CD14-positive monocyte (primary cell): ENCODE results near the gene NT5C1A. TPM values are rescaled to one million over a fixed set of nuclear protein-coding genes. Genes with fewer than 3 reads are reported as not detected.

Experiments
- DNase-seq, 3 donors: peaks; one replicate each; pipeline ENCODE4 v3.0.0-alpha.2; 2011 to 2022
- H2AFZ ChIP-seq: 2 replicates; pipeline ENCODE4 v1.6.0; 2012; ENCODE audit warnings: mild to moderate bottlenecking, low read depth, low read length, inconsistent platforms; ENCODE audit not compliant: insufficient read depth, poor library complexity, severe bottlenecking
- H3K27ac ChIP-seq, 2 donors: 1 replicate in 1 of 2; 2 replicates in 1 of 2; pipeline ENCODE4 v1.5.1; 2012 to 2013; ENCODE audit warnings: low read length in 2 of 2, control low read depth in 1 of 2, inconsistent platforms in 1 of 2, low read depth in 1 of 2, mild to moderate bottlenecking in 1 of 2
- H3K27me3 ChIP-seq, 2 donors: one replicate each; pipeline versions ENCODE4 v1.6.0 to v1.6.1; 2011 to 2013; ENCODE audit warnings: low read length in 2 of 2; ENCODE audit not compliant: control insufficient read depth in 2 of 2, insufficient read depth in 2 of 2
- H3K36me3 ChIP-seq, 2 donors: replicated peaks in 1 of 2; 1 replicate in 1 of 2; 2 replicates in 1 of 2; pipeline versions ENCODE4 v1.5.1 to v1.6.1; 2012 to 2013; ENCODE audit warnings: low read length in 2 of 2, control low read depth in 1 of 2, inconsistent platforms in 1 of 2, mild to moderate bottlenecking in 1 of 2; ENCODE audit not compliant: insufficient read depth in 2 of 2, control insufficient read depth in 1 of 2
- H3K4me1 ChIP-seq, 2 donors: 1 replicate in 1 of 2; 2 replicates in 1 of 2; pipeline versions ENCODE4 v1.5.1 to v1.6.1; 2012 to 2013; ENCODE audit warnings: low read length in 2 of 2, control low read depth in 1 of 2, inconsistent platforms in 1 of 2, mild to moderate bottlenecking in 1 of 2, moderate library complexity in 1 of 2; ENCODE audit not compliant: insufficient read depth in 2 of 2, control insufficient read depth in 1 of 2
- H3K4me2 ChIP-seq: replicated peaks from 2 replicates; pipeline ENCODE3; 2012; ENCODE audit warnings: low read length, moderate library complexity, mild to moderate bottlenecking; ENCODE audit not compliant: poor library complexity, severe bottlenecking; ENCODE audit errors: extremely low read depth
- H3K4me3 ChIP-seq, 3 experiments: fragments of 200-600 bp in 1 of 3; sonication (generic) in 1 of 3; replicated peaks in 1 of 3; 1 replicate in 2 of 3; 2 replicates in 1 of 3; pipeline ENCODE4 v1.5.1; 2011 to 2013; ENCODE audit warnings: low read length in 3 of 3, mild to moderate bottlenecking in 3 of 3, control low read depth in 2 of 3, low read depth in 2 of 3, inconsistent platforms in 1 of 3, moderate library complexity in 1 of 3
- H3K79me2 ChIP-seq: 2 replicates; pipeline ENCODE4 v1.6.0; 2012; ENCODE audit warnings: mild to moderate bottlenecking, control low read depth, inconsistent platforms, low read length, moderate library complexity; ENCODE audit not compliant: insufficient read depth
- H3K9ac ChIP-seq: 2 replicates; pipeline ENCODE4 v1.6.0; 2017; ENCODE audit warnings: low read length, mild to moderate bottlenecking; ENCODE audit not compliant: insufficient read depth, poor library complexity, severe bottlenecking
- H3K9me3 ChIP-seq, 2 donors: replicated peaks in 1 of 2; 1 replicate in 1 of 2; 2 replicates in 1 of 2; pipeline versions ENCODE4 v1.5.1 to v1.6.1; 2012 to 2013; ENCODE audit warnings: low read length in 2 of 2, control low read depth in 1 of 2; ENCODE audit not compliant: control insufficient read depth in 1 of 2, insufficient read depth in 1 of 2
- H4K20me1 ChIP-seq: 2 replicates; pipeline ENCODE4 v1.6.0; 2012; ENCODE audit warnings: mild to moderate bottlenecking, low read length, control low read depth, moderate library complexity; ENCODE audit not compliant: insufficient read depth
- H3K27ac Mint-ChIP-seq, 7 donors: one replicate each; pipeline ENCODE4 v1.8.0; 2020; ENCODE audit warnings: mild to moderate bottlenecking in 7 of 7, mixed read lengths in 7 of 7, moderate library complexity in 6 of 7, inconsistent platforms in 2 of 7
- H3K27me3 Mint-ChIP-seq, 3 donors: one replicate each; pipeline ENCODE4 v1.8.0; 2021 to 2022; ENCODE audit warnings: low read depth in 3 of 3, mild to moderate bottlenecking in 3 of 3, mixed read lengths in 3 of 3, moderate library complexity in 3 of 3, inconsistent platforms in 1 of 3
- H3K36me3 Mint-ChIP-seq, 2 donors: one replicate each; pipeline ENCODE4 v1.8.0; 2020; ENCODE audit warnings: mixed read lengths in 2 of 2, inconsistent platforms in 1 of 2, mild to moderate bottlenecking in 1 of 2
- H3K4me1 Mint-ChIP-seq: one replicate; pipeline ENCODE4 v1.8.0; 2020; ENCODE audit warnings: mild to moderate bottlenecking, mixed read lengths
- H3K4me3 Mint-ChIP-seq, 2 donors: one replicate each; pipeline ENCODE4 v1.8.0; 2020; ENCODE audit warnings: mild to moderate bottlenecking in 2 of 2, mixed read lengths in 2 of 2, moderate library complexity in 1 of 2
- H3K9me3 Mint-ChIP-seq, 7 donors: one replicate each; pipeline ENCODE4 v1.8.0; 2020 to 2022; ENCODE audit warnings: mixed read lengths in 7 of 7, mild to moderate bottlenecking in 6 of 7, moderate library complexity in 6 of 7, inconsistent platforms in 2 of 7
- CTCF ChIP-seq: fragments of 200-600 bp; IDR thresholded peaks from one replicate; pipeline ENCODE4 v1.8.0; 2022; ENCODE audit warnings: antibody characterized with exemption, mild to moderate bottlenecking
- WGBS: methylation state at CpG from one replicate; pipeline ENCODE4 v1.1.5; 2013; ENCODE audit warnings: missing lambda C conversion rate; ENCODE audit not compliant: insufficient coverage; 5-methylcytosine and 5-hydroxymethylcytosine counted together
- intact Hi-C, 2 donors: fragments of 100-400 bp; cut with micrococcal nuclease; formaldehyde crosslinking; loops; one replicate each; pipeline versions ENCODE4 v1.15.0 to v1.15.1; 2023
- polyA plus RNA-seq, 3 donors: library from polyadenylated mRNA; depleted of rRNA in 1 of 3; unstranded in 2 of 3; stranded (reverse) in 1 of 3; fragments of 300-500 nt in 2 of 3; fragments of >200 nt in 1 of 3; fragmentation: Illumina TruSeq in 2 of 3; gene quantifications; 1 replicate in 2 of 3; 2 replicates in 1 of 3; pipeline ENCODE4 v1.2.3, GENCODE V29; 2012 to 2021

NT5C1A gene
- polyA plus RNA-seq, 3 donors = not detected

- peaks cover 0 to 1% of the 10 kb centered on the region in 2 donors for H3K36me3 Mint-ChIP-seq
- Histone ChIP-seq H3K9me3 (peaks cover 0 to 22% of the 10 kb centered on the region in 2 donors), H2AFZ (no peak overlapping the region), H3K27ac (no peak overlapping the region), H3K79me2 (no peaks in the 10 kb centered on the region), H3K36me3 (no peaks in the 10 kb centered on the region), H3K9ac (no peak overlapping the region), H4K20me1 (no peaks in the 10 kb centered on the region), H3K4me2 (no peak overlapping the region), H3K4me3 (no peak overlapping the region), H3K4me1 (peaks cover 17 to 20% of the 10 kb centered on the region in 2 donors), H3K27me3 (peaks cover 44 to 77% of the 10 kb centered on the region in 2 donors)
- no peak for TF ChIP-seq CTCF
- no CpG with 5 or more reads among the region's 1 CpG for WGBS
- H3K4me1 Mint-ChIP-seq = peaks cover 14% of the 10 kb centered on the region
- H3K4me3 Mint-ChIP-seq = peak overlapping the region in 1 of 2 donors; percentile 9
- peaks cover 64 to 86% (median 64%) of the 10 kb centered on the region in 3 donors for H3K27me3 Mint-ChIP-seq
- peaks cover 0 to 24% (median 7%) of the 10 kb centered on the region in 7 donors for H3K9me3 Mint-ChIP-seq
- intact Hi-C loops = no loop called here
- peak in 1 of 3 donors; percentile 21 for DNase-seq
- H3K27ac Mint-ChIP-seq = peak overlapping the region in 1 of 7 donors; percentile 36
Observed at GRCh38 chr1:39695016-39695415, 23.1 kb upstream of the NT5C1A start.

GRCh38 chr1:39694026-39694425 lies 22.1 kb upstream of the NT5C1A start:
- Mint-ChIP-seq H3K27me3 (peaks cover 66 to 96% (median 72%) of the 10 kb centered on the region in 3 donors), H3K27ac (no peak overlapping the region), H3K4me3 (peak overlapping the region in 1 of 2 donors; percentile 36), H3K36me3 (peaks cover 0 to 1% of the 10 kb centered on the region in 2 donors), H3K4me1 (peaks cover 16% of the 10 kb centered on the region), H3K9me3 (peaks cover 0 to 24% (median 7%) of the 10 kb centered on the region in 7 donors)
- DNase-seq = no peak
- H3K4me2 ChIP-seq = no peak overlapping the region
- no peak overlapping the region for H2AFZ ChIP-seq
- H3K4me3 ChIP-seq = no peak overlapping the region
- H3K9me3 ChIP-seq = peaks cover 0 to 27% of the 10 kb centered on the region in 2 donors
- intact Hi-C loops = no loop called here
- H3K27me3 ChIP-seq = peaks cover 54 to 87% of the 10 kb centered on the region in 2 donors
- no peaks in the 10 kb centered on the region for H3K79me2 ChIP-seq
- no peak overlapping the region for H3K9ac ChIP-seq
- WGBS = no CpG with 5 or more reads among the region's 1 CpG
- no peaks in the 10 kb centered on the region for H4K20me1 ChIP-seq
- no peaks in the 10 kb centered on the region for H3K36me3 ChIP-seq
- H3K27ac ChIP-seq = no peak overlapping the region
- H3K4me1 ChIP-seq = peaks cover 17 to 20% of the 10 kb centered on the region in 2 donors
- TF ChIP-seq CTCF = no peak
